ENCODE results near the gene ZNF585A.

DNA sequence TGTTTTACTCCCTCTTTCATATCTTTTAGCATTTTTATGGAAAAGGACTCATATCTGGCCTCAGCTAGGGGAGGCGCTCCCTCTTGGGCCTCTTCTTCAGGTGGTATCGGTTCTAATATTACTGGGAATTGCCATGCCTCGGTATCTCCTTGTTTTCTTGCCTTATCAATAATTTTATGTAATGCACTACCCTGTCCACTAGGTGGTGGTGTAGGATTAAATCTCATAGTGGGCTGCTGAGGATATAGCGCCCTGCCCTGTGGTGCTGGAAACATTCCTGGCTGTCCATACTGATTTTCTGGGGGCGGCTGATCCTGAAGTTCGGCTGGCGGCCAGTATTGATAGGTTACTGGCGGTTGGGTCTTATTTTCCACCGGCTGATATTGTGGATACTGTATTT, 58.5 kb downstream of the ZNF585A start:
- TF ChIP-seq, protein P1, sequence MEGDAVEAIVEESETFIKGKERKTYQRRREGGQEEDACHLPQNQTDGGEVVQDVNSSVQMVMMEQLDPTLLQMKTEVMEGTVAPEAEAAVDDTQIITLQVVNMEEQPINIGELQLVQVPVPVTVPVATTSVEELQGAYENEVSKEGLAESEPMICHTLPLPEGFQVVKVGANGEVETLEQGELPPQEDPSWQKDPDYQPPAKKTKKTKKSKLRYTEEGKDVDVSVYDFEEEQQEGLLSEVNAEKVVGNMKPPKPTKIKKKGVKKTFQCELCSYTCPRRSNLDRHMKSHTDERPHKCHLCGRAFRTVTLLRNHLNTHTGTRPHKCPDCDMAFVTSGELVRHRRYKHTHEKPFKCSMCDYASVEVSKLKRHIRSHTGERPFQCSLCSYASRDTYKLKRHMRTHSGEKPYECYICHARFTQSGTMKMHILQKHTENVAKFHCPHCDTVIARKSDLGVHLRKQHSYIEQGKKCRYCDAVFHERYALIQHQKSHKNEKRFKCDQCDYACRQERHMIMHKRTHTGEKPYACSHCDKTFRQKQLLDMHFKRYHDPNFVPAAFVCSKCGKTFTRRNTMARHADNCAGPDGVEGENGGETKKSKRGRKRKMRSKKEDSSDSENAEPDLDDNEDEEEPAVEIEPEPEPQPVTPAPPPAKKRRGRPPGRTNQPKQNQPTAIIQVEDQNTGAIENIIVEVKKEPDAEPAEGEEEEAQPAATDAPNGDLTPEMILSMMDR (IDR thresholded peaks at IDR 0.05): peak in 1 of 3 experiments; percentile 59
- TF ChIP-seq POLR2A (IDR thresholded peaks at IDR 0.05): no peak

All from testis (tissue), 2 donors.